ENCODE results near the gene TMA7B. TPM values are rescaled to one million over a fixed set of nuclear protein-coding genes. Genes with fewer than 3 reads are reported as not detected.

Gene TMA7B
- total and polyA plus RNA-seq, 2 donors (not counting 1 experiment from before 2014, with no cell fraction given), result 0.85 to 1.4 TPM

Other genes with a start within 250 kb of the TMA7B start
- gene ENTHD1, start 66.6 kb upstream of the TMA7B start, total RNA-seq, result not detected in 2 replicates
- not detected in 2 replicates for gene ENTHD1, start 66.6 kb upstream of the TMA7B start, polyA plus RNA-seq
- 13.5 and 14.4 TPM in 2 replicates for gene GRAP2, start 59.3 kb upstream of the TMA7B start, total RNA-seq
- 26.4 and 34.9 TPM in 2 replicates for gene GRAP2, start 59.3 kb upstream of the TMA7B start, polyA plus RNA-seq
- 0.05 and 0.10 TPM in 2 replicates for gene FAM83F, start 34.6 kb downstream of the TMA7B start, total RNA-seq
- gene FAM83F, start 34.6 kb downstream of the TMA7B start, polyA plus RNA-seq, result 0.03 TPM in 1 of 2 replicates, not detected in the other
- gene TNRC6B, start 217.5 kb downstream of the TMA7B start, total RNA-seq, result 210 and 248 TPM in 2 replicates
- gene TNRC6B, start 217.5 kb downstream of the TMA7B start, polyA plus RNA-seq, result 28.8 and 34.1 TPM in 2 replicates

Measured in B cell (primary cell).